ENCODE measurements around the gene DLG5.
A peak's percentile ranks its signal among the peaks of the same experiment; 100 is the strongest.

The DLG5 gene

GRCh38 chr10:77926566-77927401, at the start of gene DLG5:
Gene DLG5, minus strand, starts transcription at chr10:77926755. Its CDS starts 235 bp downstream, at chr10:77926520.
- peak; percentile 13 for DNase-seq

GRCh38 chr10:77975086-77975666, 48.6 kb upstream of the DLG5 start:
- DNase-seq: no peak

GRCh38 chr10:77974396-77975074, 48.0 kb upstream of the DLG5 start:
- no peak for DNase-seq

GRCh38 chr10:77973276-77973675, 46.7 kb upstream of the DLG5 start:
- DNase-seq: no peak

- DNase-seq: no peak
These were observed 45.6 kb upstream of the DLG5 start for GRCh38 chr10:77972148-77972547.

- no peak for DNase-seq
These were observed 45.2 kb upstream of the DLG5 start for GRCh38 chr10:77971804-77972144.

- DNase-seq: no peak
These were observed 44.6 kb upstream of the DLG5 start for GRCh38 chr10:77970869-77971803.

- DNase-seq: no peak
These were observed 42.6 kb upstream of the DLG5 start for GRCh38 chr10:77969114-77969513.

- no peak for DNase-seq
These were observed 41.1 kb upstream of the DLG5 start for GRCh38 chr10:77967611-77968022.

GRCh38 chr10:77965294-77965693, 38.7 kb upstream of the DLG5 start:
- DNase-seq: no peak

- DNase-seq: no peak
These were observed 38.3 kb upstream of the DLG5 start for GRCh38 chr10:77964811-77965210.

- no peak for DNase-seq
These were observed 37.3 kb upstream of the DLG5 start for GRCh38 chr10:77963901-77964300.

- DNase-seq: no peak
These were observed 36.0 kb upstream of the DLG5 start for GRCh38 chr10:77962350-77963146.

- DNase-seq: no peak
These were observed 35.1 kb upstream of the DLG5 start for GRCh38 chr10:77961668-77962067.

GRCh38 chr10:77960829-77961329, 34.3 kb upstream of the DLG5 start:
- DNase-seq: no peak

- DNase-seq: no peak
These were observed 33.4 kb upstream of the DLG5 start for GRCh38 chr10:77959887-77960455.

GRCh38 chr10:77959384-77959783, 32.8 kb upstream of the DLG5 start:
- no peak for DNase-seq

- no peak for DNase-seq
These were observed 28.6 kb upstream of the DLG5 start for GRCh38 chr10:77955136-77955535.

- no peak for DNase-seq
These were observed 22.6 kb upstream of the DLG5 start for GRCh38 chr10:77949167-77949566.

GRCh38 chr10:77946084-77946483, 19.5 kb upstream of the DLG5 start:
- no peak for DNase-seq

GRCh38 chr10:77944519-77944918, 18.0 kb upstream of the DLG5 start:
- DNase-seq: no peak

All from NCI-H774 (cell line).